PC-9 (cell line): ENCODE measurements around the gene ZNF561.

Experiments
- EZH2 ChIP-seq: fragments of 200-600 bp; sonication (generic); IDR thresholded peaks from 2 replicates; pipeline ENCODE4 v1.8.0; 2017; ENCODE audit warnings: antibody characterized with exemption, low read depth
- TF ChIP-seq, protein P1 (sequence below): fragments of 200-600 bp; sonication (generic); conservative IDR thresholded peaks from 2 replicates; pipeline ENCODE4 v1.6.1; 2017; ENCODE audit warnings: mixed run types, antibody characterized with exemption, mild to moderate bottlenecking, moderate library complexity

DNA sequence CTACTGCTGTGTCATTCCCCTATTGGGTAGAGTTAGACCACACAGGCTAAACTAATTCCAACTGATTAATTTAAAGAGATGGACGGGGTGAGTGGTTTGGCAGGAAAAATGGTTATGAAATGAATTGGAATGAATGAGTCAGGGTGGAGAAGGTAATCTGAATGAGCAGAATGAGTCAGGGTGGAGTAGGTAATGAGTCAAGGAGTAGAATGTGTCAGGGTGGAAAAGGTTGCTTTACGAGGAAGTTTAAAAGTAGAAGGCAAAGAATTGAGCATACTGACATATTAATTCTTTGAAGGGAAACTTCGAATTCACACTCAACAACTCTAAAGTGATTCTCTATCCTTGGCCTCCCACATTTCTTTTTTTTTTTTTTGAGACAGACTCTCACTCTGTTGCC is 24.0 kb downstream of the ZNF561 start:
- TF ChIP-seq, protein P1, sequence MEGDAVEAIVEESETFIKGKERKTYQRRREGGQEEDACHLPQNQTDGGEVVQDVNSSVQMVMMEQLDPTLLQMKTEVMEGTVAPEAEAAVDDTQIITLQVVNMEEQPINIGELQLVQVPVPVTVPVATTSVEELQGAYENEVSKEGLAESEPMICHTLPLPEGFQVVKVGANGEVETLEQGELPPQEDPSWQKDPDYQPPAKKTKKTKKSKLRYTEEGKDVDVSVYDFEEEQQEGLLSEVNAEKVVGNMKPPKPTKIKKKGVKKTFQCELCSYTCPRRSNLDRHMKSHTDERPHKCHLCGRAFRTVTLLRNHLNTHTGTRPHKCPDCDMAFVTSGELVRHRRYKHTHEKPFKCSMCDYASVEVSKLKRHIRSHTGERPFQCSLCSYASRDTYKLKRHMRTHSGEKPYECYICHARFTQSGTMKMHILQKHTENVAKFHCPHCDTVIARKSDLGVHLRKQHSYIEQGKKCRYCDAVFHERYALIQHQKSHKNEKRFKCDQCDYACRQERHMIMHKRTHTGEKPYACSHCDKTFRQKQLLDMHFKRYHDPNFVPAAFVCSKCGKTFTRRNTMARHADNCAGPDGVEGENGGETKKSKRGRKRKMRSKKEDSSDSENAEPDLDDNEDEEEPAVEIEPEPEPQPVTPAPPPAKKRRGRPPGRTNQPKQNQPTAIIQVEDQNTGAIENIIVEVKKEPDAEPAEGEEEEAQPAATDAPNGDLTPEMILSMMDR, result no peak
- TF ChIP-seq EZH2, result no peak
